Caco-2 (cell line): ENCODE results near the gene AIG1. TPM values are rescaled to one million over a fixed set of nuclear protein-coding genes. Genes with fewer than 3 reads are reported as not detected.

Experiments
- BruUV-seq: library from RNA; stranded (reverse); fragments of 400-500 nt; replicated peaks from 2 replicates; lab custom pipeline; 2021; lab: Mats Ljungman, UMichigan
- CTCF ChIA-PET: fragments of 300-600 bp; sonication (Branson Sonifier 250); formaldehyde crosslinking; loops from one replicate; lab custom pipeline; 2022; ENCODE audit warnings: antibody characterized with exemption; lab: Charles Lee
- POLR2A ChIA-PET: fragments of 300-600 bp; sonication (Branson Sonifier 250); formaldehyde crosslinking; loops from one replicate; lab custom pipeline; 2022; ENCODE audit warnings: antibody characterized with exemption; lab: Charles Lee
- DNase-seq, 2 experiments: peaks; one replicate each; pipeline versions ENCODE4 v3.0.0 to v3.0.0-alpha.2; 2020 to 2022
- H3K27me3 ChIP-seq: replicated peaks from 2 replicates; pipeline ENCODE4 v1.6.0; 2011; ENCODE audit warnings: low read length; ENCODE audit not compliant: control insufficient read depth, insufficient read depth
- H3K36me3 ChIP-seq: 2 replicates; pipeline ENCODE4 v1.5.1; 2011; ENCODE audit warnings: low read length; ENCODE audit not compliant: control insufficient read depth, insufficient read depth
- H3K4me1 ChIP-seq: fragments of 250-450 bp; sonication (Bioruptor Pico); 2 replicates; pipeline ENCODE4 v1.5.1; 2020; ENCODE audit warnings: mild to moderate bottlenecking
- H3K4me3 ChIP-seq: 2 replicates; pipeline ENCODE4 v1.5.1; 2011; ENCODE audit warnings: low read depth, mild to moderate bottlenecking, control low read depth, low read length
- H3K9me3 ChIP-seq: fragments of 250-450 bp; sonication (Bioruptor Pico); 2 replicates; pipeline ENCODE4 v1.5.1; 2020; ENCODE audit warnings: mild to moderate bottlenecking, moderate library complexity
- H3K27ac Mint-ChIP-seq: one replicate; pipeline ENCODE4 v1.8.0; 2022; ENCODE audit warnings: mixed read lengths; ENCODE audit not compliant: unreplicated experiment
- H3K27me3 Mint-ChIP-seq: one replicate; pipeline ENCODE4 v1.8.0; 2022; ENCODE audit warnings: mixed read lengths; ENCODE audit not compliant: insufficient read depth, unreplicated experiment
- H3K36me3 Mint-ChIP-seq: one replicate; pipeline ENCODE4 v1.8.0; 2022; ENCODE audit warnings: mild to moderate bottlenecking, mixed read lengths; ENCODE audit not compliant: insufficient read depth, unreplicated experiment
- H3K4me1 Mint-ChIP-seq: one replicate; pipeline ENCODE4 v1.8.0; 2022; ENCODE audit warnings: low read depth, mixed read lengths; ENCODE audit not compliant: unreplicated experiment
- H3K4me3 Mint-ChIP-seq: one replicate; pipeline ENCODE4 v1.8.0; 2022; ENCODE audit warnings: mild to moderate bottlenecking, moderate library complexity, mixed read lengths; ENCODE audit not compliant: unreplicated experiment
- H3K9me3 Mint-ChIP-seq: one replicate; pipeline ENCODE4 v1.8.0; 2022; ENCODE audit warnings: mixed read lengths; ENCODE audit not compliant: unreplicated experiment
- intact Hi-C: fragments of 100-400 bp; cut with micrococcal nuclease; formaldehyde crosslinking; loops from one replicate; pipeline ENCODE4 v1.10.0; 2022; ENCODE audit not compliant: unreplicated experiment
- total RNA-seq: library from RNA; stranded (reverse); gene quantifications from 2 replicates; pipeline ENCODE4 v1.2.3, GENCODE V29; 2022
- TF ChIP-seq, protein P1 (sequence below), 2 experiments: fragments of 200-600 bp in 1 of 2; IDR thresholded peaks; 1 replicate in 1 of 2; 2 replicates in 1 of 2; pipeline versions ENCODE4 v1.5.1 to v1.8.0; 2011 to 2022; ENCODE audit warnings: antibody characterized with exemption in 1 of 2, control low read depth in 1 of 2, inconsistent platforms in 1 of 2, low read depth in 1 of 2, low read length in 1 of 2, mild to moderate bottlenecking in 1 of 2, moderate library complexity in 1 of 2; ENCODE audit not compliant: insufficient read depth in 1 of 2, severe bottlenecking in 1 of 2, unreplicated experiment in 1 of 2

Gene AIG1
- total RNA-seq, 1 experiment from 2014 or later, result 27.6 TPM

DNA sequence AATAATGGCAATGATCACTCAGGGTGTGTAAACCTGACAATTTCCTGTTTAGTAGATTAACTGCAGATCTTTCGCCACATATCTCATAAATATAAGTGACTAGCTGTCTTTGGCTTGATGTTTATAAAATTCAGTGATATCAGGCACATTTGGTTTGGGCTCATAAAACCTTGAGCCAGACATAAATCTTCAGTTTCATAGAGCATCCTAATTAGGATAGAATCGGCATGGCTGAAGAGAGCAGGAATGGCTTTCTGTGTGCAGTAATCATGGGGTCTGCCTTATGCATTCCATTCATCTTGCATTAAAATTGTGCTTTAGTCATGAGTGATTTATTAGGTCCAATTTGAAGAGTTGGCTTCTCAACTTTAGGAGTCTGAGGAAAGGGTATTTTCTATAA is 27.2 kb downstream of the AIG1 start:
- TF ChIP-seq, protein P1, sequence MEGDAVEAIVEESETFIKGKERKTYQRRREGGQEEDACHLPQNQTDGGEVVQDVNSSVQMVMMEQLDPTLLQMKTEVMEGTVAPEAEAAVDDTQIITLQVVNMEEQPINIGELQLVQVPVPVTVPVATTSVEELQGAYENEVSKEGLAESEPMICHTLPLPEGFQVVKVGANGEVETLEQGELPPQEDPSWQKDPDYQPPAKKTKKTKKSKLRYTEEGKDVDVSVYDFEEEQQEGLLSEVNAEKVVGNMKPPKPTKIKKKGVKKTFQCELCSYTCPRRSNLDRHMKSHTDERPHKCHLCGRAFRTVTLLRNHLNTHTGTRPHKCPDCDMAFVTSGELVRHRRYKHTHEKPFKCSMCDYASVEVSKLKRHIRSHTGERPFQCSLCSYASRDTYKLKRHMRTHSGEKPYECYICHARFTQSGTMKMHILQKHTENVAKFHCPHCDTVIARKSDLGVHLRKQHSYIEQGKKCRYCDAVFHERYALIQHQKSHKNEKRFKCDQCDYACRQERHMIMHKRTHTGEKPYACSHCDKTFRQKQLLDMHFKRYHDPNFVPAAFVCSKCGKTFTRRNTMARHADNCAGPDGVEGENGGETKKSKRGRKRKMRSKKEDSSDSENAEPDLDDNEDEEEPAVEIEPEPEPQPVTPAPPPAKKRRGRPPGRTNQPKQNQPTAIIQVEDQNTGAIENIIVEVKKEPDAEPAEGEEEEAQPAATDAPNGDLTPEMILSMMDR (IDR thresholded peaks at IDR 0.05; ENCODE audit: insufficient read depth in 1 of 2, low read depth in 1 of 2, low read length in 1 of 2, severe bottlenecking in 1 of 2, unreplicated experiment in 1 of 2), result no peak
- intact Hi-C loops, result no loop called here
- Histone ChIP-seq H3K36me3 (no peaks in the 10 kb centered on the region), H3K4me1 (no peaks in the 10 kb centered on the region), H3K9me3 (no peaks in the 10 kb centered on the region), H3K4me3 (no peak overlapping the region), H3K27me3 (no peaks in the 10 kb centered on the region)
- Mint-ChIP-seq H3K9me3 (no peaks in the 10 kb centered on the region), H3K4me3 (no peak overlapping the region), H3K4me1 (no peaks in the 10 kb centered on the region), H3K27ac (no peak overlapping the region), H3K36me3 (no peaks in the 10 kb centered on the region), H3K27me3 (no peaks in the 10 kb centered on the region)
- BruUV-seq, result no TSS peak
- POLR2A ChIA-PET, result no interaction called here
- DNase-seq, result no peak
- CTCF ChIA-PET, result no interaction called here

DNA sequence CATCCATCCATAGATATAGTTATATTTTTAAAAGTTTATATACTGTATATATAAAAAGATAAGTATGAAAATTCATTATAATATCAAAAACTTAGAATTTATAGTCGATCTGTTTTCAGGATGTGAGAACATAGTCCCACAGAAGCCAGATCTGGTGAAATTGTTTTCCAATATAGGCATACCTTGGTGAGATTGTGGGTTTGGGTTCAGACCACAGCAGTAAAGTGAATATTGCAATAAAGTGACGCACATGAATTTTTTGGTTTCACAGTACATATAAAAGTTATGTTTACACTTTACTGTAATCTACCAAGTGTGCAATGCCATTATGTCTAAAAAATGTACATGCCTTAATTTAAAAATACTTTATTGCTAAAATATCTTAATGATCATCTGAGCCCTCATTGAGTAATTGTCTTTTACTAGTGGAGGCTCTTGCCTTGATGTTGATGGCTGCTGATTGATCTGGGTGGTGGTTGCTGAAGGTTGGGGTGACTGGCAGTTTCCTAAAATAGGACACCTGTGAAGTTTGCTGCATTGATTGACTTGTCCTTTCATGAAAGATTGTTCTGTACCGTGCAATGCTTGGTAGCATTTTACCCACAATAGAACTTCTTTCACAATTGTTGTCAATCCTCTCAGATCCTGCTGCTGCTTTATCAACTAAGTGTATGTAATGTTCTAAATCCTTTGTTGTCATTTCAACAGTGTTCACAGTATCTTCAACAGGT is 29.8 kb downstream of the AIG1 start:
- CTCF ChIA-PET, result no interaction called here
- no peaks in the 10 kb centered on the region for H3K9me3 ChIP-seq
- intact Hi-C loops, result no loop called here
- BruUV-seq, result no TSS peak
- H3K4me1 ChIP-seq, result no peaks in the 10 kb centered on the region
- H3K4me3 ChIP-seq, result no peak overlapping the region
- no peak overlapping the region for H3K4me3 Mint-ChIP-seq
- POLR2A ChIA-PET, result no interaction called here
- no peak overlapping the region for H3K27ac Mint-ChIP-seq
- no peak for DNase-seq
- no peaks in the 10 kb centered on the region for H3K36me3 ChIP-seq
- H3K27me3 Mint-ChIP-seq, result no peaks in the 10 kb centered on the region
- no peaks in the 10 kb centered on the region for H3K36me3 Mint-ChIP-seq
- no peaks in the 10 kb centered on the region for H3K9me3 Mint-ChIP-seq
- TF ChIP-seq, protein P1 (IDR thresholded peaks at IDR 0.05; ENCODE audit: insufficient read depth in 1 of 2, low read depth in 1 of 2, low read length in 1 of 2, severe bottlenecking in 1 of 2, unreplicated experiment in 1 of 2), result no peak
- no peaks in the 10 kb centered on the region for H3K27me3 ChIP-seq
- no peaks in the 10 kb centered on the region for H3K4me1 Mint-ChIP-seq

DNA sequence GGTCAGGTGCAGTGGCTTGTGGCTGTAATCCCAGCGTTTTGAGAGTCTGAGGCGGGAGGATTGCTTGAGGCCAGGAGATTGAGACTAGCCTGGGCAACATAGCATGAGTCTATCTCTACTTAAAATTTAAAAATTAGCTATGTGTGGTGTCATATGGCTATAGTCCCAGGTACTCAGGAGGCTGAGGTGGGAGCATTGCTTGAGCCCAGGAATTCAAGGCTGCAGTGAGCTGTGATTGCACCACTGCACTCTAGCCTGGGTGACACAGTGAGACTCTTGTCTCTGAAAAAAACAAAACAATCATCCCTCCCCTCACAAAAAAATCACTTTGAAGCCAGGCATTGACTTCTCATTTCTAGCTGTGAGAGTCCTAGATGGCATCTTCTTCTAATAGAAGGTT is 32.1 kb downstream of the AIG1 start:
- Mint-ChIP-seq H3K36me3 (no peaks in the 10 kb centered on the region), H3K27ac (no peak overlapping the region), H3K4me1 (no peaks in the 10 kb centered on the region), H3K9me3 (no peaks in the 10 kb centered on the region), H3K4me3 (no peak overlapping the region), H3K27me3 (no peaks in the 10 kb centered on the region)
- DNase-seq, result no peak
- intact Hi-C loops, result no loop called here
- POLR2A ChIA-PET, result no interaction called here
- no peaks in the 10 kb centered on the region for H3K27me3 ChIP-seq
- H3K4me1 ChIP-seq, result no peaks in the 10 kb centered on the region
- no peak overlapping the region for H3K4me3 ChIP-seq
- CTCF ChIA-PET, result no interaction called here
- BruUV-seq, result no TSS peak
- no peaks in the 10 kb centered on the region for H3K36me3 ChIP-seq
- TF ChIP-seq, protein P1 (IDR thresholded peaks at IDR 0.05; ENCODE audit: insufficient read depth in 1 of 2, low read depth in 1 of 2, low read length in 1 of 2, severe bottlenecking in 1 of 2, unreplicated experiment in 1 of 2), result no peak
- H3K9me3 ChIP-seq, result no peaks in the 10 kb centered on the region
